ENCODE data around the gene RABL2B.

Gene RABL2B

DNA sequence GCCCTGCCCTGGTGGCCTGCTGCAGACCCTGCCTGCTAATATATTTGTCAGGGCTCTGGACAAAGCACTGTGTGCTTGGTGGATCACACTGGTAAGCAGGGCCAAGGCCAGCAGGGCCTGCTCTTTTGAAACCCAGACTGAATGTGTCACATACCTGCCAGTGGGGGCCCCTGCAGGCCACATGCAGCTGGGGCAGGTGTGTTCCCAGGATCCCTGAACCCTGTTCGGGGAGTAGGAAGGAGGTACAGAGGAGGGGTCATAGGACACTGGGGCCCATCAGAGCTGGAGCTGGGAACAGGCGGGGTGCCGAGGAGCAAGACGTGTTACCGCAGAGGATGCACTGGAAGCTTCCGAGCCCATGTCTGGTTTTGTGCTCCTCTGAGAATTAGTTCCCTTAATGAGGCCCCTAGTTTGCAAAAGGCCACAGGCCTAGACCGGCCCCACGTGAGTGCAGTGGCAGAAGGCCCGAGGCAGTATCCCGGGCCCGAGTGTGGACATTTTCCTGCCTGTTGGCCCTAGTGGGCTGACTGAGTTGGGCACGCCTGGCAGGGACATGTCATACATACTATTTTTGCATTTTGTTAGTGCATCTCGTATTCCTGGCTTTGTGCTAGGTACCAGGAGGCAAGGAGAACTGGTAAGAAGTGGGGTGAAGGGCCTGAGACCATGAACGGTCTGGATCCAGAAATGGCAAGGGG is 56.6 kb downstream of the RABL2B start:
- FAIRE-seq (no peak), DNase-seq (ENCODE audit: insufficient read length, low spot score) (no peak)
- TF ChIP-seq PAX5 (IDR thresholded peaks at IDR 0.05; ENCODE audit: insufficient read depth, low read length, severe bottlenecking) (no peak), POLR2A (IDR thresholded peaks at IDR 0.05; ENCODE audit: low read depth, low read length) (no peak), SPI1 (IDR thresholded peaks at IDR 0.05; ENCODE audit: low read depth, low read length) (no peak), POLR2AphosphoS5 (IDR thresholded peaks at IDR 0.05; ENCODE audit: low read depth, low read length) (no peak), POU2F2 (IDR thresholded peaks at IDR 0.05; ENCODE audit: low read depth, low read length) (no peak)

DNA sequence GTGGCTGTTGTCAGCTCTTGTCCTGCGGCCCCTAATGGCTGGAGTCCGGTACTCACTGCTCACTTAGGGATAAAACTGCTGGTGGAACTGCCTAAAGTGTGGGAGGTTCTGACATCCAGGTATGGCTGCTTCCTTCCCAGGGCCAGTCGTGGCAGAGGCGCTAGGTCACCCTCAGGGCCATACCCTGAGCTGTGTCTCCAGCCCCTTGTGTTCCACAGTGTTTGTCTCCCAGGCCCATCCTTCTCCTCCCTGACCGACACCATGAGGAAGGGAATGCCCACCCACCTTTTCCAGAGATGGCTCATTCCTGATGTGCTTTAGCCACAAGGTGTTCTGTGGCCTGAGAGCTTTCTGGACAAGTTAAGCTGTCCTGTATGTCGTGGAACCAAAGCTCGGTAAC is 57.8 kb downstream of the RABL2B start:
- DNase-seq (ENCODE audit: insufficient read length, low spot score): no peak
- FAIRE-seq: no peak
- TF ChIP-seq POU2F2 (IDR thresholded peaks at IDR 0.05; ENCODE audit: low read depth, low read length): no peak
- TF ChIP-seq PAX5 (IDR thresholded peaks at IDR 0.05; ENCODE audit: insufficient read depth, low read length, severe bottlenecking): no peak
- TF ChIP-seq SPI1 (IDR thresholded peaks at IDR 0.05; ENCODE audit: low read depth, low read length): no peak
- no peak for TF ChIP-seq POLR2AphosphoS5 (IDR thresholded peaks at IDR 0.05; ENCODE audit: low read depth, low read length)
- TF ChIP-seq TAF1 (IDR thresholded peaks at IDR 0.05; ENCODE audit: low read depth, low read length): no peak
- TF ChIP-seq POLR2A (IDR thresholded peaks at IDR 0.05; ENCODE audit: low read depth, low read length): no peak

DNA sequence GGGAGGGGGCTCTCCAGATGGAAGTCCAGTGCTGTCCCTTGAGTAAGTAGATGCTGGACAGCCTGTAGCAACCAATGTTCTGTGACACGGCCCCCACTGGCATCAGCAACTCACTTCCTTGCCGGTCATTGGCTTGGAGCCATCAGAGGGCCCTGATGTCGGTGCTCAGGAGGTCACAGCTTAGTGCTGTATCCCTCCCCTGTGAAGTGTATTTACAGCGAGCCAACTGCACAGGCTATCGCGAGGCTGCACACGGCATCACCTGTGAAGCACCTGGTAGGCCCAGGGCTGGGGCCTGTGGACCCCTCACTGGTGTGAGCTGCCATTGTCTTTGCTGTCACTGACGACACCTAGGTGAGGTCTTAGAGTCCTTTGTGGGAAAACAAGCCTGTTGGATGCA is 58.8 kb downstream of the RABL2B start:
- DNase-seq (ENCODE audit: insufficient read length, low spot score): no peak
- TF ChIP-seq POU2F2 (IDR thresholded peaks at IDR 0.05; ENCODE audit: low read depth, low read length) (no peak), POLR2A (IDR thresholded peaks at IDR 0.05; ENCODE audit: low read depth, low read length) (no peak), TAF1 (IDR thresholded peaks at IDR 0.05; ENCODE audit: low read depth, low read length) (no peak), SPI1 (IDR thresholded peaks at IDR 0.05; ENCODE audit: low read depth, low read length) (no peak), PAX5 (IDR thresholded peaks at IDR 0.05; ENCODE audit: insufficient read depth, low read length, severe bottlenecking) (no peak), POLR2AphosphoS5 (IDR thresholded peaks at IDR 0.05; ENCODE audit: low read depth, low read length) (no peak)
- FAIRE-seq: no peak

DNA sequence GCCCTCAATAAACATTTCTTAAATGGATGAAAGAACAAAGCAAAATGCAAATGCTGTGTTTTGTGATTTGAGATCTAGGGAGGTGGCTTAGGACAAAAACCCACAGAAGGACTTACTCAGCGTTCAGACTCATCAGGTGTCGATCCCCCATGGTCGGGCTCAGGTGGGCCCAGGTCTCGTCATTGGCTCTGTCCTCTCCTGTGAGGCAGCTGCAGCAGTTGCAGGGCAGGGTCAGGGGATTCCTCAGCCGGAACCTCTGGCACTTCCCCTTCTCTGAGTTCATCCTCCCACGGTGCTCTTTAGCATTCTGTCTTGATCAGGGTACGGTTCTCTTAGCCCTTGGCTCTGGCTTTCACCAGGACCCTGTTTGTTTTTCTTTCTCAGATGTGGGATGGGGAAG is 59.4 kb downstream of the RABL2B start:
- FAIRE-seq (peak; percentile 5), DNase-seq (ENCODE audit: insufficient read length, low spot score) (no peak)
- TF ChIP-seq SPI1 (IDR thresholded peaks at IDR 0.05; ENCODE audit: low read depth, low read length) (peak; percentile 89), TAF1 (IDR thresholded peaks at IDR 0.05; ENCODE audit: low read depth, low read length) (no peak), PAX5 (IDR thresholded peaks at IDR 0.05; ENCODE audit: insufficient read depth, low read length, severe bottlenecking) (no peak), POU2F2 (IDR thresholded peaks at IDR 0.05; ENCODE audit: low read depth, low read length) (no peak)

DNA sequence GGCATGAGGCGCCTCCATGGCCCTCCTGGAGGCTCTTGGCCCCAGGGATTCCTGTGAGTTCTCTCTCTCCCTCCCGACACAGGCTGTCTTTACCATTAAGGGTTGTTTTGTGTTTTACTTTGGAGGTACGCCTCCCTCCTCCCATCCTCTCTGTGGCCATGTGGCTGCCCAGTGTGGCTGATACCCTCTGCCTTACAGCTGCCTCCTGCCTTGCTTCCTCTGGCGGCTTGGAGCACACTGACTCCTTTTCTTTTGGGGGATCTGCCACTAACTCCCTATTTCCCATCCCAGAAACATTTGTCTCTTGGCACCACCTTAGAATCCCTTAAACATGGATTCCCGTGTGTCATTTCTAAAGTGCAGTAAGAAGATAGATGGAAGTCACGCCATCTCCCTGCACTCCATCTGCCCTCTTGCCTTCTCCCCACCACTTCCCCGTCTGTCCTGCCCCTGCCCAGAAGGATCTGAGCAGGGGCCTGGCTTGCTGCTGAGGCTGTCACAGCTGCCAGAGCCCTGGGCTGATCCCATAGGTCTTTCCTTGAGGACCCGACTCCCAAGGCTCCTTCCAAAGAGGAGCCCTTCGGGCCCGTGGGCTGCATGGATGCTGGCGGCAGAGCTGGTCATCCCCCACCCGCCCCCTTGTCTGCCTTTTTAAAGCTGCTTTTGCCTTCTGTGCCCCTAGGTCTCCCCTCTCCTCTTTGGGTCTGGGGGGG is 60.6 kb downstream of the RABL2B start:
- DNase-seq (ENCODE audit: insufficient read length, low spot score) (no peak), FAIRE-seq (no peak)
- TF ChIP-seq POLR2AphosphoS5 (IDR thresholded peaks at IDR 0.05; ENCODE audit: low read depth, low read length) (no peak), PAX5 (IDR thresholded peaks at IDR 0.05; ENCODE audit: insufficient read depth, low read length, severe bottlenecking) (no peak), POU2F2 (IDR thresholded peaks at IDR 0.05; ENCODE audit: low read depth, low read length) (no peak), POLR2A (IDR thresholded peaks at IDR 0.05; ENCODE audit: low read depth, low read length) (no peak), TAF1 (IDR thresholded peaks at IDR 0.05; ENCODE audit: low read depth, low read length) (no peak), SPI1 (IDR thresholded peaks at IDR 0.05; ENCODE audit: low read depth, low read length) (no peak)

DNA sequence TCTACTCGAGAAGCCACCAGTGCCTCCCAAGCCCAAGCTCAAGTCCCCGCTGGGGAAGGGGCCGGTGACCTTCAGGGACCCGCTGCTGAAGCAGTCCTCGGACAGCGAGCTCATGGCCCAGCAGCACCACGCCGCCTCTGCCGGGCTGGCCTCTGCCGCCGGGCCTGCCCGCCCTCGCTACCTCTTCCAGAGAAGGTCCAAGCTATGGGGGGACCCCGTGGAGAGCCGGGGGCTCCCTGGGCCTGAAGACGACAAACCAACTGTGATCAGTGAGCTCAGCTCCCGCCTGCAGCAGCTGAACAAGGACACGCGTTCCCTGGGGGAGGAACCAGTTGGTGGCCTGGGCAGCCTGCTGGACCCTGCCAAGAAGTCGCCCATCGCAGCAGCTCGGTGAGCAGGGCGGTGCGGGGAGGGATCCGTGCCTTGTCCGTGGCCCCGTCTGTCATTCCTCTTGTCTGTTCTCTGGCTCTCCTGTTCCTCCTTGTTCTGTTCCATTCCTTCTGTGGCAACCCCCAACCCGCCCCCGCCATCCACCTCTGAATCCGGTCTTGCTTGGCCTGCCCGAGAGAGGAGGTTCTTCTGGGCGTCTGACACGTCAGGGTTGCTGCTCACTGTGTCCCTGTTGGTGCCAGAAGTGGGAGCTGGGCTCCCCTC is 61.3 kb downstream of the RABL2B start:
- TF ChIP-seq POLR2A (IDR thresholded peaks at IDR 0.05; ENCODE audit: low read depth, low read length): no peak
- no peak for TF ChIP-seq POU2F2 (IDR thresholded peaks at IDR 0.05; ENCODE audit: low read depth, low read length)
- no peak for TF ChIP-seq PAX5 (IDR thresholded peaks at IDR 0.05; ENCODE audit: insufficient read depth, low read length, severe bottlenecking)
- TF ChIP-seq SPI1 (IDR thresholded peaks at IDR 0.05; ENCODE audit: low read depth, low read length): no peak
- TF ChIP-seq POLR2AphosphoS5 (IDR thresholded peaks at IDR 0.05; ENCODE audit: low read depth, low read length): no peak
- DNase-seq (ENCODE audit: insufficient read length, low spot score): no peak
- FAIRE-seq: no peak

DNA sequence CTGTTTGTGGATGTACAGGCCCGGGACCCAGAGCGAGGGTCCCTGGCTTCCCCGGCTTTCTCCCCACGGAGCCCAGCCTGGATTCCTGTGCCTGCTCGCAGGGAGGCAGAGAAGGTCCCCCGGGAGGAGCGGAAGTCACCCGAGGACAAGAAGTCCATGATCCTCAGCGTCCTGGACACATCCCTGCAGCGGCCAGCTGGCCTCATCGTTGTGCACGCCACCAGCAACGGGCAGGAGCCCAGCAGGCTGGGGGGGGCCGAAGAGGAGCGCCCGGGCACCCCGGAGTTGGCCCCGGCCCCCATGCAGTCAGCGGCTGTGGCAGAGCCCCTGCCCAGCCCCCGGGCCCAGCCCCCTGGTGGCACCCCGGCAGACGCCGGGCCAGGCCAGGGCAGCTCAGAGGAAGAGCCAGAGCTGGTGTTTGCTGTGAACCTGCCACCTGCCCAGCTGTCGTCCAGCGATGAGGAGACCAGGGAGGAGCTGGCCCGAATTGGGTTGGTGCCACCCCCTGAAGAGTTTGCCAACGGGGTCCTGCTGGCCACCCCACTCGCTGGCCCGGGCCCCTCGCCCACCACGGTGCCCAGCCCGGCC is 62.1 kb downstream of the RABL2B start:
- DNase-seq (ENCODE audit: insufficient read length, low spot score): no peak
- FAIRE-seq: no peak
- TF ChIP-seq POLR2A (IDR thresholded peaks at IDR 0.05; ENCODE audit: low read depth, low read length): no peak
- TF ChIP-seq POU2F2 (IDR thresholded peaks at IDR 0.05; ENCODE audit: low read depth, low read length): no peak
- TF ChIP-seq SPI1 (IDR thresholded peaks at IDR 0.05; ENCODE audit: low read depth, low read length): no peak
- TF ChIP-seq TAF1 (IDR thresholded peaks at IDR 0.05; ENCODE audit: low read depth, low read length): no peak
- no peak for TF ChIP-seq PAX5 (IDR thresholded peaks at IDR 0.05; ENCODE audit: insufficient read depth, low read length, severe bottlenecking)
- TF ChIP-seq POLR2AphosphoS5 (IDR thresholded peaks at IDR 0.05; ENCODE audit: low read depth, low read length): no peak

DNA sequence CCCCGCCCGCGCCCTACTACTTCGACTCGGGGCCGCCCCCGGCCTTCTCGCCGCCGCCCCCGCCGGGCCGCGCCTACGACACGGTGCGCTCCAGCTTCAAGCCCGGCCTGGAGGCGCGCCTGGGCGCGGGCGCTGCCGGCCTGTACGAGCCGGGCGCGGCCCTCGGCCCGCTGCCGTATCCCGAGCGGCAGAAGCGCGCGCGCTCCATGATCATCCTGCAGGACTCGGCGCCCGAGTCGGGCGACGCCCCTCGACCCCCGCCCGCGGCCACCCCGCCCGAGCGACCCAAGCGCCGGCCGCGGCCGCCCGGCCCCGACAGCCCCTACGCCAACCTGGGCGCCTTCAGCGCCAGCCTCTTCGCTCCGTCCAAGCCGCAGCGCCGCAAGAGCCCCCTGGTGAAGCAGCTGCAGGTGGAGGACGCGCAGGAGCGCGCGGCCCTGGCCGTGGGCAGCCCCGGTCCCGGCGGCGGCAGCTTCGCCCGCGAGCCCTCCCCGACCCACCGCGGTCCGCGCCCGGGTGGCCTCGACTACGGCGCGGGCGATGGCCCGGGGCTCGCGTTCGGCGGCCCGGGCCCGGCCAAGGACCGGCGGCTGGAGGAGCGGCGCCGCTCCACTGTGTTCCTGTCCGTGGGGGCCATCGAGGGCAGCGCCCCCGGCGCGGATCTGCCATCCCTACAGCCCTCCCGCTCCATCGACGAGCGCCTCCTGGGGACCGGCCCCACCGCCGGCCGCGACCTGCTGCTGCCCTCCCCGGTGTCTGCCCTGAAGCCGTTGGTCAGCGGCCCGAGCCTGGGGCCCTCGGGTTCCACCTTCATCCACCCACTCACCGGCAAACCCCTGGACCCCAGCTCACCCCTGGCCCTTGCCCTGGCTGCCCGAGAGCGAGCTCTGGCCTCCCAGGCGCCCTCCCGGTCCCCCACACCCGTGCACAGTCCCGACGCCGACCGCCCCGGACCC is 62.9 kb downstream of the RABL2B start:
- DNase-seq (ENCODE audit: insufficient read length, low spot score) (no peak), FAIRE-seq (no peak)
- TF ChIP-seq POLR2A (IDR thresholded peaks at IDR 0.05; ENCODE audit: low read depth, low read length) (no peak), SPI1 (IDR thresholded peaks at IDR 0.05; ENCODE audit: low read depth, low read length) (no peak), TAF1 (IDR thresholded peaks at IDR 0.05; ENCODE audit: low read depth, low read length) (no peak), POU2F2 (IDR thresholded peaks at IDR 0.05; ENCODE audit: low read depth, low read length) (no peak), PAX5 (IDR thresholded peaks at IDR 0.05; ENCODE audit: insufficient read depth, low read length, severe bottlenecking) (no peak), POLR2AphosphoS5 (IDR thresholded peaks at IDR 0.05; ENCODE audit: low read depth, low read length) (no peak)
